HG03103 (cell line): ENCODE data around the gene CDH22.

Source experiments
- ATAC-seq: cut with Tn5 transposase; IDR thresholded peaks from one replicate; pipeline ENCODE4 v1.9.1; 2021; ENCODE audit warnings: low read depth; ENCODE audit not compliant: unreplicated experiment

CDH22 gene

DNA sequence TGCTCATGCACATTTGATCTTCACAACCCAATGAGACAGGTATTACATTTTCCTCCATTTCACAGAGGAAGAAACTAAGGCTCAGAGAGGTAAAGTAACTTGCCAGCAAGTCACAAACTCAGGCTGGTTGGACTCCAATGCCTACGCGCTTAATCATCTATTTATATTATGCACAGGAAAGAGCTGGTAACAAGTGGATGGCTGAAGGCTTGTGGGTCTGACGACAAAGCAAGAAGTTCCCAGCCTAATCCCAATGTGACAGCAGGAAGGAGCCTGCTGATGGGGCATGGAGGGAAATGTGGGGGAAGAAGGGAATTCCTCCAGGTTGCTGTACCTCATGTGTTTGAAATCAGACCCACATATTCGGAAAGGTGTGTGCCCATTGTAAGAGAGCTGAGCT is 3.9 kb downstream of the CDH22 start:
- ATAC-seq, result no peak

- no peak for ATAC-seq
Observed at GRCh38 chr20:46303176-46303956, 4.9 kb downstream of the CDH22 start.

- ATAC-seq, result no peak
Observed at GRCh38 chr20:46302106-46302505, 6.2 kb downstream of the CDH22 start.

GRCh38 chr20:46300281-46300680 is 8.0 kb downstream of the CDH22 start:
- ATAC-seq, result no peak

DNA sequence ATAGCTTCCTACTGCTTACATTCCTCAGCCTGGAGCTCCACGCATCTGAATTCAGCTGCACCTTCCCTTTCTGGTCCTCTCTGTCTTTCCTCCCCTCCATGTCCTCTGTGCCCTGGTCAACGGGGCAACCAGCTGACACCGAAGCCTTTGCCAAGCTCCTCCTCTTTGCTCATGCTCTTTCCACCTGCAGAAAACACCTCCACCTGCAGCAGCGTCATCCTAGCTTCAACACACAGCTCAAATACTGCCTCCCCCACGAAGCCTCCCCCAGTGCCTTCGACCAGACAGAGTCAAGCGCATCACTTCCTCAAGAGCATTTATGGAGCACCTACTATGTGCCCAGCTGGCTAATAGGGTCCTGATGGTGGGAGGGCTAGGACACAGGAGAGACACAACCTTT is 9.2 kb downstream of the CDH22 start:
- no peak for ATAC-seq

DNA sequence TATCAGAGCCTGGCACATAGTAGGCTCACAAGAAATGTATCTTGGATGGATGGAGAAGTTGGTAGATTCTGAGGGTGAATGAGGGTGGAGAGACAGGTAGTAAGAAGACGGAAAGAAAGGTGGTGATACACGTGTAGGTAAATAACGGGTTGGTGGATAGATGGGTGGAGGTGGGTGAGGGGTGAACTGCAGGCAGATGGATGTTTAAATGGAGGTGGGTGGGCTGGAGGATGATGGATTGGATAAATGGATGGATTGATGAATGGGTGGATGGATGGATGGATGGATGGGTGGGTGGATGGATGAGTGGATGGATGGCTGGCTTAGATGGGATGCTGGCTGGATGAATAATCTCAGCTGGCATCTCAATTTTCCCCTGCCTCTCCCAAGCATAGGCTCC is 9.9 kb downstream of the CDH22 start:
- no peak for ATAC-seq

DNA sequence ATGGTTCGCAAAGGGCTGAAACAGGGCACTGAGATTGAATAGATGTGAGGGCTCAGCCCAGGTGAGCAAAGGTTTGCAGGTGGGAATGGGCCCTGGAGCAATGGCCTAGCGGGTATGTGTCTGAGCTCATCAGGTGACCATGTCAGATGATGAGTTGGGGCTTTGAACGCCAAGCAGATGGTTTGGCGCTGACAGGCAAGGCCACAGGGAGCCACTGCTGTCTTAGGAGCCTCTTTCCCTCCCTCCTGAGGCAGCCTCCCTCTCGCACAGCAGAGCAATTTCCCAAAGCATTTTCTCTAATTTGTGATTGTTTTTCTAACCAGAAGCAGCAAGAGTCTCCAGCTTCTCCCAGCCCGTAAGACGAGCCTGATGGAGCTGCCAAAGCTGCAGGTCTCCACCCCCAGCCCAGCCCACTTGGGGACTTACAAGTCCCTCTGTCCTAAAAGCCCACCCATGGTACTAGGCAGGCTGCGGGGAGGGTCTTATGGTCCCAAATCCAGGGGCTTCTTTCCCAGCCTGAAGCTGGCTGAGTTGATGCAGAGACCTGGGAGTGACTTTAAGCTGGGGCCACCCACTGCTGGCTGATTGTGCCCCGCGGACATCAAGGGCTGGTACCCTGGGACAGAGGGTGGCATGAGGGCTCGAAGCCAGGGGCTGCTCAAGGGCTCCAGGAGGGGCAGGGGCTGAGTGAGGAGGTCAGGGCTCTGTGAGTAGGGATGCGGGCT is 11.6 kb downstream of the CDH22 start:
- no peak for ATAC-seq

DNA sequence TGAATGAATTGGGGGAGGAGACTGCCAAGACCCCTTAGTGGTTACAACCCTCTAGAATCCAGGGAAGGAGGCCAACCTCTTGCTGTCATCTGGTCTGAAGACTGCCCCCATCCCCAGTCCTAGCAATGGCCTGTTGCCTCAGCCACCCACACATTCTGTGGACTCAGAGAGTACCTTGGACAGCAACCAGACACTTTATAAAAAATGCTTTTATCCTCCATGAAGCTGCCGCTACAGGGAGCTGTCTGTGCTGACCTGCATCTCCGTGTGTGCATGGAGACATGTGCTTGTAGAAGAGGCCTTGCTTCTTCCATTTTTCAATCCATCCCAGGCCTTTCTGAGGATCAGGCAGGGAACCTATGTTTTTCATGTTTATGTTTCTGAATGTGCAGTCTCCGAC is 15.2 kb downstream of the CDH22 start:
- no peak for ATAC-seq

DNA sequence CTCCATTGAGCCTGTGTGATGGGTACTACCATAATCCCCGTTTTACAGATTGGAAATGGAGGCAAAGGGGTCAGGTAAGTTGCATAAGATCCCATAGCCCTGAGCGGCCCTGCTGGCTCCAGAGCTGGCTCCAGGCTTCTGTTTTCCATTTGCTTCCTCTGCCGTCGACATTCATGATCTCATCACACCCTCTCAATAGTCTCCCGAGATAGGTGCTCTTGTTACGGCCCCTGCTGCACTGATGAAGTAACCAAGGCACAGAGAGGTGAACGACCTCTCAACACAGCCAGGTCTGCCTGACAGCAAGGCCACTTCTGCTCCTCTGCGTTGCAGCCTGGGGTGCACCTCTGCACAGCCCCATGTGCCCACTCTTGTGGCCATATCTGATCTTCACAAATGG is 16.9 kb downstream of the CDH22 start:
- ATAC-seq, result no peak

DNA sequence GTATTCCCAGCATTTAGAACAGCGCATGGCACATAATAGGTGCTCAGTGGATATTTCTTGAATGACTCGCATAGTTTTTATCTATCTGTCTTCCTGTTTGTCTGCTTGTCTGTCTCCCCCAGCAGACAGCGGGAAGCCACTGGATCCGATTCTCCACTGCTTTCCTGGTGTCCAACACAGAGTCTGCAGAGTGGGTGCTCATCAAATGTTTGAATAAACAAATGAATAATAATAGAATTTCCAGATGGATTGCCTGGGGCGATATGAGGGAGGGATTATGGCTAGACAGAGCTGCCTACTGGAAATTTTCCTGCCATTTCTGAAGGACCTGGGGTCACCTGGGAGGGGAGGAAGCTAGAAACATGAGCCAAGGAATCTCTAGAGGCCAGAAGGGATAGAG is 18.9 kb downstream of the CDH22 start:
- no peak for ATAC-seq

DNA sequence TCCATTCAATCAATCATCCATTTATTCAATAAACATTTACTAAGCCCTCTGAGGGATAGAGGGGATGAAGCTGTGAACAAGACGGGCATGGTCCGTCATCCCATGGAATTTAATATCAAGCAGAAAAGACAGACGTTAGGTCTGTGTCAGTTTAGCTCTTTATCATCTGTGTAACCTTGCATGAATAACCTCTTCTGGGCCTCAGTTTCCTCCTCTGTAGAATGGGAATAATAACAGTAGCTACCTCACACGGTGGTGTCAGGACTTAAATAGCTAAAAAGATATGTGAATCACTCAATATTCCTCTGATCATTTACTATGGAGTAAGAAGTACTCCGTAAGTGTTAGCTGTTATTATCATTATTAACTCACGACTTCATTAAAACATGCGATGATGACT is 21.3 kb downstream of the CDH22 start:
- ATAC-seq, result no peak

DNA sequence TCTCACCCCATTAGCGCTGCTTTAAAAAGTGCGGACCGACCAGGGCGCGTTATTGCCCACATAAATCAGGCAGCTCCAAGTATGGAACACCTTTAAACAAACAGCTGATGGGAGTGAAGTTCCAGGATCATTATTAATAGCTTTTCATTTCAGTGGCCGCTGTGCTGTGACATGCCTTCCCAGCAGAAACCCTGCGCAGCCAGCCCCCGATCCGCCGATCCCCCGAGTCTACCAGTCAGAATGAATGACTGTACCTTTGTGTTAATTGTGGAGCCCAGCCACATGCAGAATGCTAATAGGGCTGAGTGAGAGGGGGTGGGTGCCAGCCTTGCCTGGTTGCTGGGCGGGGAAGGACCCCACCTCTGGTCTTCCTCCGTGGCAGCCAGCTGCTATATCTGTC is 21.9 kb downstream of the CDH22 start:
- no peak for ATAC-seq

DNA sequence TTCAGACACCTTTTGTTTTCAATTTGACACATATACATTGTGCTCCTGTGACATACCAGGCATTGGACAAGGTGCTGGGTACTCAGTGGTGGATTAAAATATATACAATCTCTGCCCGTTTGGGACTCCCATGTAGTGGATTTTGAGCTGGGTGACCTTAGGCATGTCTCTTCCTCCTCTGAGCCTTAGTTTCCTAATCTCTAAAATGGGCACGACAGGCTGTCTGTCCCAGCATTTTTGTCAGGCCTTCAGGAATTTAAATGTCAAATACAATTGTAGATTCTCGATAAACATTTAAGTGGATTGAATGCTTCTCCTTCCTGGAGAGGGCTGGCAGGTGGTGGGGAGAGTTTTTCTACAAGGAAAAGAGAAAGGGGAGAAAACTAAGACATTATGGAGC is 22.6 kb downstream of the CDH22 start:
- no peak for ATAC-seq

GRCh38 chr20:46285072-46285471 is 23.2 kb downstream of the CDH22 start:
- ATAC-seq, result no peak

GRCh38 chr20:46284040-46284427 is 24.3 kb downstream of the CDH22 start:
- ATAC-seq, result no peak

DNA sequence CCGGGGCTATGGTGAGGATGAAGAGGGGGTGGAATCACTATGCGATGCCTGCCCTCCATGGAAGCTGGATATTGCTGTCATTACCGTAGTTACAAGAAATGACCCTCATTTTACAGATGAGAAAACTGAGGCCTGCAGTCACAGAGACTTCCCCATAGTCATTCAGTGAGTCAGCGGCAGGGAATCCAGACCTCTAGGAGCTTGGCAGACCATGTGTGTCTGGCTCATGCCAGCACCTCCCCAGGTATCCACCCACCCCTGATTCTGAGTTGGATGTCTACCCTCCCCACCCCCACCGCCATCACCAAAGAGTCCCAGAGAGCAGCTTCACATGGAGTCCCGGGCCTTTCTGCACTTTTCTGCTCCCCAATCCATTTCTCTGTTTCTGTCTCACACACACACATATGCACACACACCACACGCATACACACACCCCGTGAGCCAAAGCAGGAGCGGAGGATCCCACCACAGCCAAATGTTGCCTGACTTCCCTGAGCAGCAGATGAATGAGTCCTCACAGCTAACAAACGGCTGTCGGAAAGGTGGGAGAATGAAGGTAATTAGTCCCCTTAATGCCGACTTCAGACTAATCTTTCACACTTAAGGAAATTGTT is 24.8 kb downstream of the CDH22 start:
- no peak for ATAC-seq

DNA sequence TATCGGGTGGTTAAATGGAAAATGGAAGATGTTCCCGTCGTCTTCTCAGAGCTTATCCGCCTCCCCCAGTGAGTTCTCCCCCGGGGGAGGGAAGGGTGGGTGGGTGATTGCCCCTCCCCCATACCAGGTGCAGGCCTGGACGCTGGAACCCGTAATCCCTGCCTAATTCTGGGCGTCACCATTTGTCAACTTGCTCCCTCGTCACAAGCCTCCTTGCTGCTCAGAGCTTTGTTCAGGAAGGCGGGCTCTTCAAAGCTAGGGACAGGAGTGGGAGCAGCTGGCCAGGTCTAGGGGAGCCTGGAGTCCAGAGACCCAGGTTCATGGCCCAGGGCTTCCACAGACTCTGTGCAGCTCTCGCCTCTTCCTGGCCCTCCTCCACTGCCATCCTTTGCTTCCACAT is 25.6 kb downstream of the CDH22 start:
- no peak for ATAC-seq

GRCh38 chr20:46279103-46279502 is 29.2 kb downstream of the CDH22 start:
- ATAC-seq, result no peak

DNA sequence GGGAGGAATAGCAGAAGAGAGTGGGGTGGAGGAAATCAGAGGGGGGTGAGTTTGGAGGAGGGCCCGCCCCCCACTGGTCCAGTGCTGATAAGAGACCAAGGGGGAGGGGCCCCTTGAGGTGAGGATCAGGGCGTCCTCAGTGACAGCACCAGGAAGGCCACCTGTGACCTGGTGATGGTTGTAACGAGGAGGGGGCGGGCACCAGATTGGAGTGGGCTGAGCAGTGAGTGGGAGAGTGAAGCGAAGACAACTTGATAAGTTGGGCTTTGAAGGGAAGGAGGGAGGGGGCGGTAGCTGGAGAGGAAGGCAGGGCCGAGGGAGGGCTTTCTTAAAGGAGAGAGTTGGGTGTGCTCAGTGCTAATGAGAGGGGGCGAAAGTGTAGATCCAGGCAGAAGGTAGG is 30.7 kb downstream of the CDH22 start:
- no peak for ATAC-seq

- no peak for ATAC-seq
Observed at GRCh38 chr20:46276531-46276930, 31.8 kb downstream of the CDH22 start.

- ATAC-seq, result no peak
Observed at GRCh38 chr20:46275091-46275490, 33.2 kb downstream of the CDH22 start.

DNA sequence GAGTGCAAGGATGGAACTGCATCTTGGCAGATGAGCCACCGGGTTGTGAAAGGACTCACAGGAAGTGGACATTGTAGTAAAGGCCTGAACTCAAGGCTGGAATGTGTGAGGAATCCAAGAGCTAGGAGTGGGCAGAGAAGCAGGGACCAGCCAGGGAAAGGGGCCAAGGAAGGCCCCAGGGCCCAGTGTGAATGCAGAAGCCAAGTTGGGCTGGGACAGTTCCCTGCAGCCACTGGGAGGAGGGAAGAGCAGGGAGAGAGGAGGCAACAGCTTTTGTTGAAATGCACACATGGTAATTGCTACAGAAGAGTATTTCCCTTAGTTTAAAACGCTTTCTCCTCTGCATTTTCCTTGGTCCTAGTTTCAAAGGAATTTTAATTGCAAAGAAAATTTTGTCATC is 34.6 kb downstream of the CDH22 start:
- no peak for ATAC-seq
